Gastrocnemius medialis (tissue), 4 donors: Measurements from ENCODE around the gene INPP5A. TPM values are rescaled to one million over a fixed set of nuclear protein-coding genes. Genes with fewer than 3 reads are reported as not detected.

Experiments
- ATAC-seq, 2 donors: fragments of 150-250 bp; one replicate each; pipeline ENCODE4 v1.9.1; 2016
- DNase-seq, 2 donors: peaks; one replicate each; pipeline ENCODE4 v3.0.0-alpha.2; 2019
- H3K27ac ChIP-seq, 4 donors: fragments of 200-600 bp; sonication (generic); 1 replicate in 1 of 4; 2 replicates in 3 of 4; pipeline ENCODE4 v1.5.1; 2016 to 2018; ENCODE audit warnings: mild to moderate bottlenecking in 2 of 4, moderate library complexity in 1 of 4
- H3K27me3 ChIP-seq, 3 donors: fragments of 200-600 bp; sonication (generic) in 2 of 3; 1 replicate in 1 of 3; 2 replicates in 2 of 3; pipeline versions ENCODE4 v1.5.1 to v1.6.0; 2016 to 2019; ENCODE audit warnings: mild to moderate bottlenecking in 1 of 3, moderate library complexity in 1 of 3
- H3K36me3 ChIP-seq, 2 donors: fragments of 200-600 bp; sonication (generic) in 1 of 2; one replicate each; pipeline ENCODE4 v1.5.1; 2017 to 2018
- H3K4me1 ChIP-seq, 2 donors: fragments of 200-600 bp; sonication (generic) in 1 of 2; one replicate each; pipeline ENCODE4 v1.5.1; 2016 to 2017; ENCODE audit warnings: mild to moderate bottlenecking in 2 of 2
- H3K4me3 ChIP-seq, 4 donors: fragments of 200-600 bp; sonication (generic) in 3 of 4; 1 replicate in 1 of 4; 2 replicates in 3 of 4; pipeline ENCODE4 v1.5.1; 2016 to 2019; ENCODE audit warnings: mild to moderate bottlenecking in 2 of 4
- H3K9me3 ChIP-seq, 3 donors: fragments of 200-600 bp; sonication (generic) in 2 of 3; 1 replicate in 1 of 3; 2 replicates in 2 of 3; pipeline ENCODE4 v1.5.1; 2016 to 2019
- POLR2A ChIP-seq, 2 donors: fragments of 450-650 bp; IDR thresholded peaks; one replicate each; pipeline ENCODE4 v1.6.1; 2017; ENCODE audit warnings: antibody characterized with exemption in 2 of 2, mild to moderate bottlenecking in 2 of 2, moderate library complexity in 2 of 2
- in situ Hi-C, 4 donors: fragments of 200-750 bp; cut with MboI; loops; one replicate each; pipeline versions ENCODE4 v1.15.0 to v1.8.0; 2017; ENCODE audit warnings: low sequenced_read_pairs in 4 of 4
- intact Hi-C: fragments of 100-400 bp; cut with DNase I; formaldehyde crosslinking; loops from one replicate; pipeline ENCODE4 v1.15.1; 2023; ENCODE audit warnings: low total_unique reads
- total RNA-seq, 4 donors: library from RNA; depleted of rRNA; stranded (reverse); fragments of >200 nt; gene quantifications; one replicate each; pipeline versions ENCODE4 v1.1.0 to v1.2.3, GENCODE V29; 2016
- TF ChIP-seq, protein P1 (sequence below), 5 experiments: fragments of 450-650 bp in 3 of 5; fragments of 200-600 bp in 2 of 5; sonication (generic) in 2 of 5; IDR thresholded peaks in 4 of 5; conservative IDR thresholded peaks in 1 of 5; 1 replicate in 4 of 5; 2 replicates in 1 of 5; pipeline ENCODE4 v1.5.1; 2016 to 2019; ENCODE audit warnings: antibody characterized with exemption in 5 of 5, mild to moderate bottlenecking in 3 of 5, moderate library complexity in 3 of 5

INPP5A gene
- total RNA-seq, 4 donors from 2014 or later: 74.9 to 107 (median 92.4) TPM

DNA sequence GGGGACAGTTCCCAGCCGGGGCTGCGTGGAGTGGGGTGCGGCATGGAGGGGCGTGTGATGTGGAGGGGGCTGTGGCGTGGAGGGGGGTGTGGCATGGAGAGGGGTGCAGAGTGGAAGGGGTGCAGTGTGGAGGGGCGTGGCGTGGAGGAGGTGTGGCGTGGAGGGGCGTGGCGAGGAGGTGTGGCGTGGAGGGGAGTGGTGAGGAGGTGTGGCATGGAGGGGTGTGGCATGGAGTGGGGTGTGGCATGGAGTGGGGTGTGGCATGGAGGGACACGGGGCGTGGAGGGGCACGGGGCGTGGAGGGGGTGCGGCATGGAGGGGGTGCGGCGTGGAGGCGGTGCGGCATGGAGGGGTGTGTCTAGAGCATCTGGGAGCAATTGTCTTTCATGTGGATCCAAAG is 214.8 kb downstream of the INPP5A start:
- H3K4me1 ChIP-seq: no peaks in the 10 kb centered on the region
- ATAC-seq (no peak), DNase-seq (no peak)
- H3K27me3 ChIP-seq: no peaks in the 10 kb centered on the region
- TF ChIP-seq POLR2A (IDR thresholded peaks at IDR 0.05): no peak
- TF ChIP-seq, protein P1, sequence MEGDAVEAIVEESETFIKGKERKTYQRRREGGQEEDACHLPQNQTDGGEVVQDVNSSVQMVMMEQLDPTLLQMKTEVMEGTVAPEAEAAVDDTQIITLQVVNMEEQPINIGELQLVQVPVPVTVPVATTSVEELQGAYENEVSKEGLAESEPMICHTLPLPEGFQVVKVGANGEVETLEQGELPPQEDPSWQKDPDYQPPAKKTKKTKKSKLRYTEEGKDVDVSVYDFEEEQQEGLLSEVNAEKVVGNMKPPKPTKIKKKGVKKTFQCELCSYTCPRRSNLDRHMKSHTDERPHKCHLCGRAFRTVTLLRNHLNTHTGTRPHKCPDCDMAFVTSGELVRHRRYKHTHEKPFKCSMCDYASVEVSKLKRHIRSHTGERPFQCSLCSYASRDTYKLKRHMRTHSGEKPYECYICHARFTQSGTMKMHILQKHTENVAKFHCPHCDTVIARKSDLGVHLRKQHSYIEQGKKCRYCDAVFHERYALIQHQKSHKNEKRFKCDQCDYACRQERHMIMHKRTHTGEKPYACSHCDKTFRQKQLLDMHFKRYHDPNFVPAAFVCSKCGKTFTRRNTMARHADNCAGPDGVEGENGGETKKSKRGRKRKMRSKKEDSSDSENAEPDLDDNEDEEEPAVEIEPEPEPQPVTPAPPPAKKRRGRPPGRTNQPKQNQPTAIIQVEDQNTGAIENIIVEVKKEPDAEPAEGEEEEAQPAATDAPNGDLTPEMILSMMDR (IDR thresholded peaks at IDR 0.05 in 4 of 5, conservative IDR thresholded peaks at IDR 0.05 in 1 of 5): no peak
- intact Hi-C loops (no loop called here), in situ Hi-C loops (no loop called here)
- H3K4me3 ChIP-seq: no peak overlapping the region
- H3K9me3 ChIP-seq: no peaks in the 10 kb centered on the region
- H3K27ac ChIP-seq: no peak overlapping the region
- H3K36me3 ChIP-seq: peaks cover 0 to 19% of the 10 kb centered on the region in 2 donors

DNA sequence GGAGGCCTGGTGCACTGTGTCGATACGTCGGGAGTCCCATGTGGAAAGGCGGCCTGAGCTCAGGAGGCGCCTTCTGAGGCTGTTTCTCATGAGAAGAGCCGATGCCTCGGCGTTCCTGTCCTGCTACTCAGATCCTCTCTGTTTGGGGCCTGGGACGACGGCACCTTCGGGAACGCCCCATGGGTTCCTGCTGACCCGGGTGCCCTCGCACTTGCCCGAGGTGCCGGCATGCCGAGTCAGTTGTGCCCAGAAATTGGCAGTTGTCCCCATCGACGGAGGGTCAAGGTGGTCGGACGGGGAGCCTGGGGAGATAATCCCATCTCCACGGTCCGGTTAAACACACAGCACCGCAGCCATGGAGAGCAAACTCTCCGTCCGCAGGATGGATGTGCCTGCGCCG is 215.4 kb downstream of the INPP5A start:
- Histone ChIP-seq H3K4me1 (no peaks in the 10 kb centered on the region), H3K9me3 (no peaks in the 10 kb centered on the region), H3K36me3 (peaks cover 0 to 19% of the 10 kb centered on the region in 2 donors), H3K27ac (no peak overlapping the region), H3K27me3 (no peaks in the 10 kb centered on the region), H3K4me3 (no peak overlapping the region)
- in situ Hi-C loops (no loop called here), intact Hi-C loops (no loop called here)
- ATAC-seq: no peak
- no peak for DNase-seq
- no peak for TF ChIP-seq POLR2A (IDR thresholded peaks at IDR 0.05)
- TF ChIP-seq, protein P1 (IDR thresholded peaks at IDR 0.05 in 4 of 5, conservative IDR thresholded peaks at IDR 0.05 in 1 of 5): no peak

DNA sequence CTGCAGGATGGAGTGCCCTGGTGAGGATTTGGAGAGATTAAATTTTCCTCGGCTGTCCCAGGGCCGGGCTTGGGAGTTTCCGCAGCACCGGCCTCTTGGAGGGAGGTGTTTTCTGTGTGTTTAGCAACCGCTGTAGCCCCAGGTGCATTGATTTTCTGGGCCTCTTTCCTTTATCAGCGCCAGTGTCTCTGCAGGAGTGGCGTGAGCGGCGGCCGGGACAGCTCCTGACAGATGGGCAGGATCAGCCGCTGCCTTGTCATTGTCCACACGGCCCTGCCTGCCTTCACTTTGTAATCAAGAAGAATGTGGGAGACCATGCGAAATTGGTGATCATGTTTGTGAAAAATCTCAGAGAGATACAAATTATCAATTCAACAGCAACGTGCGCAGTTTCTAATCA is 216.0 kb downstream of the INPP5A start:
- in situ Hi-C loops (no loop called here), intact Hi-C loops (no loop called here)
- Histone ChIP-seq H3K27ac (no peak overlapping the region), H3K36me3 (peaks cover 0 to 19% of the 10 kb centered on the region in 2 donors), H3K4me1 (no peaks in the 10 kb centered on the region), H3K27me3 (no peaks in the 10 kb centered on the region), H3K9me3 (no peaks in the 10 kb centered on the region), H3K4me3 (no peak overlapping the region)
- ATAC-seq (no peak), DNase-seq (no peak)
- TF ChIP-seq, protein P1 (IDR thresholded peaks at IDR 0.05 in 4 of 5, conservative IDR thresholded peaks at IDR 0.05 in 1 of 5): no peak
- no peak for TF ChIP-seq POLR2A (IDR thresholded peaks at IDR 0.05)

DNA sequence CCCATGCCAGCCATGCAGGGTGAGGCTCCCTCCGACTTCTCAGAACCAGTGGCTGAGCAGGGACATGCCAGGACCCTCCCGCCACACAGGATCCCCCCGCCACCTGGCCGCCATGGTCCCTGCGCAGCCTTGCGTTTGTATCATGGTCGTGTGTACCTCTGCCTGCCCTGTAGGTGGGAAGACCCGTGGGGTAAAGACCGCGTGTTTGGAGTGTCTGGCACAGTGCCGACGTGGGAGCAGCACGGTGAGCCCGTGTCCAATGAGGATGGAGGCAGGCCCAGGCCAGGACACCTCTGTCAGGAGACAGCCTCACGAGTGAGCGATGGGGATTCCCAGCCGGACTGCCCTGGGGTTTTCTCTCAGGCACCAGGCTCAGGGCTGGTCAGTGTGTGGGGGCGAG is 216.5 kb downstream of the INPP5A start:
- DNase-seq (no peak), ATAC-seq (no peak)
- no peak overlapping the region for H3K27ac ChIP-seq
- no peaks in the 10 kb centered on the region for H3K9me3 ChIP-seq
- no peaks in the 10 kb centered on the region for H3K27me3 ChIP-seq
- in situ Hi-C loops (no loop called here), intact Hi-C loops (no loop called here)
- no peaks in the 10 kb centered on the region for H3K4me1 ChIP-seq
- H3K36me3 ChIP-seq: peaks cover 0 to 19% of the 10 kb centered on the region in 2 donors
- H3K4me3 ChIP-seq: no peak overlapping the region
- TF ChIP-seq, protein P1 (IDR thresholded peaks at IDR 0.05 in 4 of 5, conservative IDR thresholded peaks at IDR 0.05 in 1 of 5): no peak
- no peak for TF ChIP-seq POLR2A (IDR thresholded peaks at IDR 0.05)

DNA sequence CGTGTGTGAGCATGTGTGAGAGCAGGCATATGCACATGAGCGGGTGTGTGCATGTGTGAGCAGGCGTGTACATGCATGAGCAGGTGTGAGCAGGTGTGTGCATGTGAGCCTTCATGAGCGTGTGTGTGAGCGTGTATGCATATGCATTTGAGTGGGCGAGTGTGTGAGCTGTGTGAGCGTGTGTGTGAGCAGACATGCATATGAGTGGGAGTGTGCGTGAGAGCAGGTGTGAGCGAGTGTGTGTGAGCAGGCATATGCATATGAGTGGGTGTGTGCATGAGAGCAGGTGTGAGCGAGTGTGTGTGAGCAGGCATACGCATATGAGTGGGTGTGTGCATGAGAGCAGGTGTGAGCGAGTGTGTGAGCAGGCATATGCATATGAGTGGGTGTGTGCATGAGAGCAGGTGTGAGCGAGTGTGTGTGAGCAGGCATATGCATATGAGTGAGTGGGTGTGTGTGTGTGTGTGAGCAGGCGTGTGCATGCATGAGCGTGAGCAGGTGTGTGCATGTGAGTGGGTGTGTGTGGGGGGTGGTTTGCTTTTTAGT is 217.7 kb downstream of the INPP5A start:
- peaks cover 0 to 9% of the 10 kb centered on the region in 2 donors for H3K36me3 ChIP-seq

More for the DNA sequence above, 217.7 kb downstream of the INPP5A start:
- TF ChIP-seq, protein P1 (IDR thresholded peaks at IDR 0.05 in 4 of 5, conservative IDR thresholded peaks at IDR 0.05 in 1 of 5): no peak
- TF ChIP-seq POLR2A (IDR thresholded peaks at IDR 0.05): no peak
- ATAC-seq (no peak), DNase-seq (no peak)
- Histone ChIP-seq H3K4me3 (no peak overlapping the region), H3K27ac (no peak overlapping the region), H3K9me3 (no peaks in the 10 kb centered on the region), H3K27me3 (no peaks in the 10 kb centered on the region), H3K4me1 (no peaks in the 10 kb centered on the region)
- in situ Hi-C loops: no loop called here
- intact Hi-C loops: no loop called here
